ENCODE measurements around the gene APBB1. TPM values are rescaled to one million over a fixed set of nuclear protein-coding genes. Genes with fewer than 3 reads are reported as not detected.

The APBB1 gene
- total and polyA plus RNA-seq, 2 donors (not counting 1 experiment from before 2014, with no cell fraction given), result 23.4 to 32.5 TPM

DNA sequence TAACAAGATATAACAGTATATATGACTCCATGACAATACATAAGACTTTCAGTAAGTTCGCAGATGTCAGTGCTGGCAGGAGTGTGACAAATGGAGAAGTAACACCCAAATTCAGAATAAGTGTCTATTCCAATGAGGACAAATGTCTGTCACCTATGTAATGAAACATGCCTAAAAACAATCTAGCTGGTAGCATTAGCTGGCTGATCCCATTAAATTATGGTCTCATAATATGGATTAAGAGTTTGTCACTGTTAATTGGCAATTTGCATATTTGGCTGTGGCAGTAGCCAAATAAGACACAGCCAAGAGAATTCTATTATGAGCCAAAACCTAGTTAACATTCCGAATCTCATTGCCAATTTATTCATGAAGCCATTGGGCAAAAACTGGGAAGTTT lies 68.4 kb downstream of the APBB1 start:
- no CpG with 5 or more reads among the region's 2 CpGs for WGBS (ENCODE audit: insufficient coverage)
- Histone ChIP-seq H3K27me3 (replicated peaks in 1 of 4; ENCODE audit: control extremely low read depth in 1 of 4, control insufficient read depth in 3 of 4, insufficient read depth in 4 of 4, low read length in 3 of 4) (peaks cover 0 to 5% (median 0%) of the 10 kb centered on the region in 4 experiments), H3K4me2 (replicated peaks; ENCODE audit: low read depth, low read length, poor library complexity, severe bottlenecking) (no peak overlapping the region), H3K9ac (ENCODE audit: low read length) (no peak overlapping the region), H4K20me1 (ENCODE audit: control insufficient read depth, insufficient read depth, low read length, poor library complexity, severe bottlenecking) (no peaks in the 10 kb centered on the region), H3K79me2 (ENCODE audit: control insufficient read depth, insufficient read depth, low read length) (no peaks in the 10 kb centered on the region), H3K4me3 (ENCODE audit: control extremely low read depth in 1 of 5, extremely low read depth in 1 of 5, insufficient read depth in 1 of 5, low read depth in 2 of 5, low read length in 4 of 5) (no peak overlapping the region), H2AFZ (ENCODE audit: insufficient read depth, low read depth, low read length, poor library complexity, severe bottlenecking) (no peak overlapping the region), H3K9me3 (ENCODE audit: control extremely low read depth in 1 of 3, control insufficient read depth in 2 of 3, insufficient read depth in 1 of 3, low read length in 2 of 3) (no peaks in the 10 kb centered on the region), H3K27ac (ENCODE audit: low read length in 2 of 2) (no peak overlapping the region), H3K4me1 (ENCODE audit: control insufficient read depth in 2 of 2, insufficient read depth in 2 of 2, low read length in 2 of 2) (peaks cover 0 to 6% of the 10 kb centered on the region in 2 donors), H3K36me3 (replicated peaks in 1 of 2; ENCODE audit: control extremely low read depth in 1 of 2, control insufficient read depth in 1 of 2, extremely low read depth in 1 of 2, insufficient read depth in 2 of 2, low read length in 1 of 2) (no peaks in the 10 kb centered on the region)
- ChIA-PET POLR2A (no interaction called here), CTCF (interaction anchor here (1.3 to 5.5 kb wide), 3 partner anchors 13 to 28 kb away, joined by 3 to 43 read pairs (median 8); no protein-coding TSS in a partner anchor)
- no peak overlapping the region for H3K27ac Mint-ChIP-seq
- DNase-seq (no peak), ATAC-seq (ENCODE audit: low read depth) (no peak)
- no peaks in the 10 kb centered on the region for H3K27me3 Mint-ChIP-seq
- TF ChIP-seq EZH2 (IDR thresholded peaks at IDR 0.05; ENCODE audit: borderline replicate concordance, insufficient read depth, low read depth, low read length, poor library complexity, severe bottlenecking), result no peak
- TF ChIP-seq, protein P1, sequence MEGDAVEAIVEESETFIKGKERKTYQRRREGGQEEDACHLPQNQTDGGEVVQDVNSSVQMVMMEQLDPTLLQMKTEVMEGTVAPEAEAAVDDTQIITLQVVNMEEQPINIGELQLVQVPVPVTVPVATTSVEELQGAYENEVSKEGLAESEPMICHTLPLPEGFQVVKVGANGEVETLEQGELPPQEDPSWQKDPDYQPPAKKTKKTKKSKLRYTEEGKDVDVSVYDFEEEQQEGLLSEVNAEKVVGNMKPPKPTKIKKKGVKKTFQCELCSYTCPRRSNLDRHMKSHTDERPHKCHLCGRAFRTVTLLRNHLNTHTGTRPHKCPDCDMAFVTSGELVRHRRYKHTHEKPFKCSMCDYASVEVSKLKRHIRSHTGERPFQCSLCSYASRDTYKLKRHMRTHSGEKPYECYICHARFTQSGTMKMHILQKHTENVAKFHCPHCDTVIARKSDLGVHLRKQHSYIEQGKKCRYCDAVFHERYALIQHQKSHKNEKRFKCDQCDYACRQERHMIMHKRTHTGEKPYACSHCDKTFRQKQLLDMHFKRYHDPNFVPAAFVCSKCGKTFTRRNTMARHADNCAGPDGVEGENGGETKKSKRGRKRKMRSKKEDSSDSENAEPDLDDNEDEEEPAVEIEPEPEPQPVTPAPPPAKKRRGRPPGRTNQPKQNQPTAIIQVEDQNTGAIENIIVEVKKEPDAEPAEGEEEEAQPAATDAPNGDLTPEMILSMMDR (IDR thresholded peaks at IDR 0.05), result no peak
- H3K9me3 Mint-ChIP-seq (ENCODE audit: insufficient read depth), result no peaks in the 10 kb centered on the region
- no peak overlapping the region for H3K4me3 Mint-ChIP-seq
- no peaks in the 10 kb centered on the region for H3K4me1 Mint-ChIP-seq
- intact Hi-C loops (cut with micrococcal nuclease), result loop anchor here (5.0 to 10.0 kb wide), 3 partner anchors 98 to 1713 kb away; partner anchors contain the start of gene OR51D1

DNA sequence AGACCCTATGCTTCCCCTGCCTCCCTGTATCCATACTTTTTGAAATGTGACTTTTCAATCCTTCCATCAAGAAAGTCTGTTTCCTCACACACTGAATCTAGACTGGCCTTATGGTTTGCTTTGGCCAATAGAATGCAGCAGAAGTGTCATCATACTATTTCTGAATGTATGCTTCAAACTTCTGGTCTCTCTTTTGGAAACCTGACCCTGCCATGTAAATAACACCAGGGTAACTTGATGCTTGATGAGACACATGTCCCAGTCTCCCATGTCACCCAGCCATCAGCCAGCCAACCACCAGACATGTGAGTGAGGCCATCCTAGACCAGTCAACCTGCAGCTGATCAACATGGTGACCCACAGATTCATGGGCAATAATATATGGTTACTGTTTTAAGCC lies 68.9 kb downstream of the APBB1 start:
- H3K4me1 Mint-ChIP-seq, result no peaks in the 10 kb centered on the region
- ATAC-seq (ENCODE audit: low read depth) (no peak), DNase-seq (no peak)
- Histone ChIP-seq H2AFZ (ENCODE audit: insufficient read depth, low read depth, low read length, poor library complexity, severe bottlenecking) (no peak overlapping the region), H3K27ac (ENCODE audit: low read length in 2 of 2) (no peak overlapping the region), H3K9ac (ENCODE audit: low read length) (no peak overlapping the region), H3K4me1 (ENCODE audit: control insufficient read depth in 2 of 2, insufficient read depth in 2 of 2, low read length in 2 of 2) (peaks cover 0 to 6% of the 10 kb centered on the region in 2 donors), H3K4me2 (replicated peaks; ENCODE audit: low read depth, low read length, poor library complexity, severe bottlenecking) (no peak overlapping the region), H4K20me1 (ENCODE audit: control insufficient read depth, insufficient read depth, low read length, poor library complexity, severe bottlenecking) (no peaks in the 10 kb centered on the region), H3K4me3 (ENCODE audit: control extremely low read depth in 1 of 5, extremely low read depth in 1 of 5, insufficient read depth in 1 of 5, low read depth in 2 of 5, low read length in 4 of 5) (no peak overlapping the region), H3K9me3 (ENCODE audit: control extremely low read depth in 1 of 3, control insufficient read depth in 2 of 3, insufficient read depth in 1 of 3, low read length in 2 of 3) (no peaks in the 10 kb centered on the region), H3K79me2 (ENCODE audit: control insufficient read depth, insufficient read depth, low read length) (no peaks in the 10 kb centered on the region), H3K27me3 (replicated peaks in 1 of 4; ENCODE audit: control extremely low read depth in 1 of 4, control insufficient read depth in 3 of 4, insufficient read depth in 4 of 4, low read length in 3 of 4) (peaks cover 0 to 5% (median 0%) of the 10 kb centered on the region in 4 experiments), H3K36me3 (replicated peaks in 1 of 2; ENCODE audit: control extremely low read depth in 1 of 2, control insufficient read depth in 1 of 2, extremely low read depth in 1 of 2, insufficient read depth in 2 of 2, low read length in 1 of 2) (no peaks in the 10 kb centered on the region)
- no peaks in the 10 kb centered on the region for H3K9me3 Mint-ChIP-seq (ENCODE audit: insufficient read depth)
- TF ChIP-seq, protein P1 (IDR thresholded peaks at IDR 0.05), result no peak
- no peak for TF ChIP-seq EZH2 (IDR thresholded peaks at IDR 0.05; ENCODE audit: borderline replicate concordance, insufficient read depth, low read depth, low read length, poor library complexity, severe bottlenecking)
- H3K4me3 Mint-ChIP-seq, result no peak overlapping the region
- H3K27ac Mint-ChIP-seq, result no peak overlapping the region
- POLR2A ChIA-PET, result no interaction called here
- peaks cover 3% of the 10 kb centered on the region for H3K27me3 Mint-ChIP-seq
- intact Hi-C loops (cut with micrococcal nuclease), result loop anchor here (5.0 to 10.0 kb wide), 3 partner anchors 98 to 1713 kb away; partner anchors contain the start of gene OR51D1
- CTCF ChIA-PET, result interaction anchor here (1.3 to 1.4 kb wide), 2 partner anchors 13 to 26 kb away, joined by 3 to 5 read pairs; no protein-coding TSS in a partner anchor
